Measurements from ENCODE around the gene INPP5A.
A peak's percentile ranks its signal among the peaks of the same experiment; 100 is the strongest.

Gene INPP5A

DNA sequence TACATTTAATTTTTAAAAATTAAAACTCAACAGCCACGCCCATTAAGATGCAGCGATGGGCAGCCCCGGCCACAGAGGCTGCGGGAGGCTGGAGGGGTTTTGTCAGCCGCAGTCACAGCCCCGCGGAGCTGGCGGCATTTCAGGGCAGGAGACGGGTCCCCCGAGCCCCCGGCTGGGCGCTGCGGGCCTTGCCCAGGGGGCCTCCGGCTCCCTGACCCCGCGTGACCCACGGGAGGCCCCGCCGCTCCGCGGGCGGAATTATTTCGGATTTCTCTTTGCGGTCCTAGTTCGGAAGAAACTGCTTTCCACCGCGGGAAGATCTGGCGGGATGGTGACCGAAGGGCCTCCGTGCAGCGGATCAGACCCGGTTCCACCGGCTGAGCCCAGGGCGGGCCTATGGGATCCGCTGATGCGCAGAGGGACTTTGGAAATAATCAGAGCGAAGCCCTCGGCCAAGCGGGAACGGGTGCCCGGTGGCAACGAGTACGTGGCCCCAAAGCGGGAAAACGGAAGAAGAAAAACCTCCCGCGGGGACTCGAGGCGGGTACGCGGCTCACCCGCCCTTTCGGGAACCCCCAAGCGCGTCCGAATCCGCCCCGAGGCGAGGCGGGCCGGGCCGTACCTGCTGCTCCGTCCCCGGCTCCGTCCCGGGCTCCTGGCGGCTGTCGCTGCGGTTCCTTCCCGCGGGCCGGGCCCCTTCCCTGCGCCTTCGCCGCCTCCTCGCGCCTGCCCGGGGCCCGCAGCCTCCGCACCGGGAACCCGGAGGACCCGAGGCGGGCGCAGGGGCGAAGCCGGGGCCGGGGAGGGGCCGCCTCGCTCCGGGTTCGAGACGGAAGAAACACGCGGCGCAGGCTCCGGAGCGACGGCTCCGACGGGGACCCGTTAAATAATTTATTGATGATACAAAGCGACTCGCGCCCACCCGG is 246.6 kb downstream of the INPP5A start:
- H3K4me3 ChIP-seq (replicated peaks; ENCODE audit: low read depth, low read length), result no peak overlapping the region
- DNase-seq (ENCODE audit: low read depth), result no peak
- TF ChIP-seq CTCF (IDR thresholded peaks at IDR 0.05; ENCODE audit: low read length, missing control alignments), result no peak

- no peak for TF ChIP-seq CTCF (IDR thresholded peaks at IDR 0.05; ENCODE audit: low read length, missing control alignments)
- no peak overlapping the region for H3K4me3 ChIP-seq (replicated peaks; ENCODE audit: low read depth, low read length)
- no peak for DNase-seq (ENCODE audit: low read depth)
Observed at GRCh38 chr10:132784866-132785722, 247.5 kb downstream of the INPP5A start.

GRCh38 chr10:132785723-132786475 is 248.3 kb downstream of the INPP5A start, which contains the start of gene NKX6-2:
Gene NKX6-2 (minus strand): TSS chr10:132786147. CDS start chr10:132785948, 199 bp downstream.
- peak; percentile 8 for DNase-seq (ENCODE audit: low read depth)
- TF ChIP-seq CTCF (IDR thresholded peaks at IDR 0.05; ENCODE audit: low read length, missing control alignments), result no peak
- H3K4me3 ChIP-seq (replicated peaks; ENCODE audit: low read depth, low read length), result no peak within 1 kb of the TSS

DNA sequence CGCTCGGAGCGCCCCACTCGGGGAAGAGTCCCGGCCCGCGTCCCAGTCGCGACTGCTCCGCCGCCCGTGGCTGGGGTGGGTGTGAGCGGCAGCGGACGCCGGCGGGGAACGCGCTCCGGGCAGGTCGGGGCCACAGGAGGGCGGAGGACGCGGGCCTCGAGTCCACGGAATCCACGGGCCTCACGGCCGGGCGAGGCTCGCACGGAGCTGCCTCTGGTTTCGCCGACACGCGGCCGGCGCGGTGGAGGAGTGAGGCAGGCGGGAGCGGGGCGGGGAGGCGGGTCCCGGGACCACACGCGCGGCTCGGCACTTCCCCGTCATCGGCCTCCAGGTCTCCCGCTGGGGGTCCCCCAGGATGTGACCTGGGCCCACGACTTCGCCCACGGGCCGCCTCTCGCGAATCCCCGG is 248.9 kb downstream of the INPP5A start:
- TF ChIP-seq CTCF (IDR thresholded peaks at IDR 0.05; ENCODE audit: low read length, missing control alignments), result no peak
- no peak for DNase-seq (ENCODE audit: low read depth)
- H3K4me3 ChIP-seq (replicated peaks; ENCODE audit: low read depth, low read length), result no peak overlapping the region

GRCh38 chr10:132786884-132787494 is 249.4 kb downstream of the INPP5A start:
- H3K4me3 ChIP-seq (replicated peaks; ENCODE audit: low read depth, low read length), result no peak overlapping the region
- no peak for TF ChIP-seq CTCF (IDR thresholded peaks at IDR 0.05; ENCODE audit: low read length, missing control alignments)
- no peak for DNase-seq (ENCODE audit: low read depth)
